ENCODE measurements around the gene ATP10A. TPM values are rescaled to one million over a fixed set of nuclear protein-coding genes. Genes with fewer than 3 reads are reported as not detected.
A peak's percentile ranks its signal among the peaks of the same experiment; 100 is the strongest.

ATP10A gene
- total and polyA plus RNA-seq, 2 of the 8 experiments (the other 6 are each of a cell fraction or from before 2014, with no cell fraction given), result 2.0 to 2.8 TPM

- H4K20me1 ChIP-seq (replicated peaks in 1 of 2; ENCODE audit: control insufficient read depth in 1 of 2, insufficient read depth in 2 of 2, low read length in 2 of 2), result no peaks in the 10 kb centered on the region
- H3K4ac ChIP-seq (replicated peaks; ENCODE audit: insufficient read length, low read depth, low read length), result no peak overlapping the region
- no peak overlapping the region for H2BK120ac ChIP-seq (replicated peaks; ENCODE audit: low read depth, low read length)
- H3K14ac ChIP-seq (ENCODE audit: insufficient read length), result no peak overlapping the region
- CTCF ChIA-PET (ENCODE audit: partially characterized antibody), result interaction anchor here (1.2 to 2.6 kb wide), 2 partner anchors 27 to 124 kb away, joined by 4 to 10 read pairs; no protein-coding TSS in a partner anchor
- H3K23me2 ChIP-seq (ENCODE audit: low read depth, low read length), result no peaks in the 10 kb centered on the region
- H3K27me3 ChIP-seq (replicated peaks in 1 of 4; ENCODE audit: control insufficient read depth in 3 of 4, extremely low read depth in 1 of 4, insufficient read depth in 3 of 4, low read length in 3 of 4), result no peaks in the 10 kb centered on the region
- H3K4me2 ChIP-seq (ENCODE audit: insufficient read depth in 1 of 2, low read depth in 2 of 2, low read length in 2 of 2), result 0 out of 4 replicates have a peak overlapping the region, but pooled peaks of 1 of the 2 experiments have one; percentile 15
- no peak overlapping the region for H3K56ac ChIP-seq (replicated peaks; ENCODE audit: insufficient read length, low read depth, low read length)
- no peak overlapping the region for H3K27ac ChIP-seq (ENCODE audit: low read depth, low read length)
- no peak overlapping the region for H2BK15ac ChIP-seq (ENCODE audit: low read length)
- H3K79me1 ChIP-seq (ENCODE audit: low read depth, low read length), result no peaks in the 10 kb centered on the region; the same call in 1 of the 2 replicates
- H3K9me3 ChIP-seq (ENCODE audit: insufficient read depth in 2 of 2, low read depth in 1 of 2, low read length in 1 of 2), result no peaks in the 10 kb centered on the region
- no peak overlapping the region for H2AFZ ChIP-seq (ENCODE audit: low read length)
- no peak for FAIRE-seq
- DNase-seq (ENCODE audit: low read depth in 1 of 2, low spot score in 2 of 2), result no peak
- no peak overlapping the region for H3K9ac ChIP-seq (replicated peaks in 1 of 4; ENCODE audit: extremely low read depth in 1 of 4, low read depth in 3 of 4, low read length in 3 of 4)
- H2AK5ac ChIP-seq (ENCODE audit: low read depth, low read length), result no peak overlapping the region
- H3K36me3 ChIP-seq (ENCODE audit: control insufficient read depth in 2 of 4, insufficient read depth in 4 of 4, low read length in 3 of 4), result no peaks in the 10 kb centered on the region
- H3K4me3 ChIP-seq (ENCODE audit: extremely low read depth in 1 of 4, insufficient read depth in 2 of 4, low read depth in 3 of 4, low read length in 4 of 4), result no peak overlapping the region
- no peak overlapping the region for H2BK5ac ChIP-seq (ENCODE audit: low read depth, low read length)
- no peak overlapping the region for H4K5ac ChIP-seq (ENCODE audit: insufficient read length, low read depth, low read length)
- peak overlapping the region; percentile 25 for H4K91ac ChIP-seq (replicated peaks; ENCODE audit: insufficient read length, low read length)
- H2BK20ac ChIP-seq (ENCODE audit: low read length), result no peak overlapping the region
- H2BK12ac ChIP-seq (ENCODE audit: low read depth, low read length), result no peak overlapping the region
- POLR2A ChIA-PET (ENCODE audit: partially characterized antibody), result no interaction called here
- H3K23ac ChIP-seq (ENCODE audit: insufficient read length), result no peak overlapping the region
- peaks cover 0 to 10% (median 8%) of the 10 kb centered on the region in 4 experiments; a peak in 4 of 7 replicates for H3K4me1 ChIP-seq (replicated peaks in 1 of 4; ENCODE audit: control insufficient read depth in 3 of 4, insufficient read depth in 4 of 4, low read length in 3 of 4)
- H3K79me2 ChIP-seq (ENCODE audit: control insufficient read depth in 1 of 2, insufficient read depth in 2 of 2, low read length in 2 of 2), result no peaks in the 10 kb centered on the region
- 91% methylated on average over 8 of the region's 8 CpGs; no CpG with 5 or more reads in 1 of the 2 experiments for WGBS, 2 experiments (ENCODE audit: extremely low coverage in 1 of 2, insufficient coverage in 1 of 2, insufficient read length in 1 of 2, insufficient replicate concordance in 2 of 2, low coverage in 1 of 2, low lambda C conversion rate in 2 of 2, missing lambda C conversion rate in 1 of 2)
- H4K8ac ChIP-seq (ENCODE audit: extremely low read depth, insufficient read depth, low read length), result no peak overlapping the region
- H3K18ac ChIP-seq (ENCODE audit: extremely low read depth, low read length), result no peak overlapping the region
- TF ChIP-seq USF2 (IDR thresholded peaks at IDR 0.05; ENCODE audit: low read length), result no peak
- no peak for TF ChIP-seq BRCA1 (IDR thresholded peaks at IDR 0.05; ENCODE audit: low read depth, low read length)
- TF ChIP-seq SIX5 (IDR thresholded peaks at IDR 0.05; ENCODE audit: low read depth, low read length), result no peak
- no peak for TF ChIP-seq FOSL1 (IDR thresholded peaks at IDR 0.05; ENCODE audit: insufficient read depth, low read depth, low read length)
- TF ChIP-seq SRF (IDR thresholded peaks at IDR 0.05; ENCODE audit: low read depth, low read length), result no peak
- TF ChIP-seq CBX5 (IDR thresholded peaks at IDR 0.05; ENCODE audit: low read depth, low read length), result no peak
- no peak for TF ChIP-seq RAD21 (IDR thresholded peaks at IDR 0.05 in 1 of 2, conservative IDR thresholded peaks at IDR 0.05 in 1 of 2; ENCODE audit: low read depth in 2 of 2, low read length in 2 of 2)
- TF ChIP-seq RXRA (IDR thresholded peaks at IDR 0.05; ENCODE audit: insufficient read depth, low read depth, low read length), result no peak
- TF ChIP-seq CHD1 (IDR thresholded peaks at IDR 0.05; ENCODE audit: low read depth, low read length), result no peak
- TF ChIP-seq E2F6 (IDR thresholded peaks at IDR 0.05), result no peak
- TF ChIP-seq SAP30 (IDR thresholded peaks at IDR 0.05; ENCODE audit: insufficient read depth, insufficient replicate concordance, low read length), result no peak
- TF ChIP-seq TAF1 (IDR thresholded peaks at IDR 0.05; ENCODE audit: low read depth, low read length), result no peak
Observed at GRCh38 chr15:25810154-25810553, 53.0 kb downstream of the ATP10A start.

Measured in H1 (cell line).